ENCODE measurements around the gene HMOX1.

HMOX1 gene

GRCh38 chr22:35380537-35381423 is at the start of gene HMOX1:
TSS of gene HMOX1 (plus strand) at chr22:35381096. CDS start at chr22:35381174, 78 bp downstream.
- DNase-seq (ENCODE audit: low spot score): peak; percentile 91

GRCh38 chr22:35332278-35332677 is 48.6 kb upstream of the HMOX1 start:
- no peak for DNase-seq (ENCODE audit: low spot score)

GRCh38 chr22:35333220-35333619 is 47.7 kb upstream of the HMOX1 start:
- DNase-seq (ENCODE audit: low spot score): no peak

- DNase-seq (ENCODE audit: low spot score): no peak
Measured at GRCh38 chr22:35334004-35334403, 46.9 kb upstream of the HMOX1 start.

GRCh38 chr22:35335468-35335867 is 45.4 kb upstream of the HMOX1 start:
- DNase-seq (ENCODE audit: low spot score): no peak

- no peak for DNase-seq (ENCODE audit: low spot score)
Measured at GRCh38 chr22:35335936-35336781, 44.7 kb upstream of the HMOX1 start.

GRCh38 chr22:35337932-35338331 is 43.0 kb upstream of the HMOX1 start:
- no peak for DNase-seq (ENCODE audit: low spot score)

GRCh38 chr22:35341090-35341874 is 39.6 kb upstream of the HMOX1 start:
- DNase-seq (ENCODE audit: low spot score): no peak

GRCh38 chr22:35342390-35342789 is 38.5 kb upstream of the HMOX1 start:
- no peak for DNase-seq (ENCODE audit: low spot score)

- no peak for DNase-seq (ENCODE audit: low spot score)
Measured at GRCh38 chr22:35343664-35344550, 37.0 kb upstream of the HMOX1 start.

- no peak for DNase-seq (ENCODE audit: low spot score)
Measured at GRCh38 chr22:35344956-35345690, 35.8 kb upstream of the HMOX1 start.

GRCh38 chr22:35345808-35346505 is 34.9 kb upstream of the HMOX1 start:
- DNase-seq (ENCODE audit: low spot score): no peak

GRCh38 chr22:35346596-35347220 is 34.2 kb upstream of the HMOX1 start:
- DNase-seq (ENCODE audit: low spot score): no peak

- no peak for DNase-seq (ENCODE audit: low spot score)
Measured at GRCh38 chr22:35347462-35347861, 33.4 kb upstream of the HMOX1 start.

GRCh38 chr22:35348026-35348590 is 32.8 kb upstream of the HMOX1 start:
- DNase-seq (ENCODE audit: low spot score): no peak

- DNase-seq (ENCODE audit: low spot score): no peak
Measured at GRCh38 chr22:35348703-35349102, 32.2 kb upstream of the HMOX1 start.

- DNase-seq (ENCODE audit: low spot score): no peak
Measured at GRCh38 chr22:35349368-35349703, 31.6 kb upstream of the HMOX1 start.

GRCh38 chr22:35349704-35350538 is 31.0 kb upstream of the HMOX1 start:
- DNase-seq (ENCODE audit: low spot score): no peak

All from hepatic stellate cell (primary cell).